ENCODE data around the gene SLC12A9.

GRCh38 chr7:100900978-100901377, 48.5 kb downstream of the SLC12A9 start:
- TF ChIP-seq ZNF384 (IDR thresholded peaks at IDR 0.05) = no peak
- TF ChIP-seq L3MBTL2 (conservative IDR thresholded peaks at IDR 0.05) = no peak
- no peak for TF ChIP-seq SP1 (IDR thresholded peaks at IDR 0.05)
- no peak for TF ChIP-seq NFRKB (IDR thresholded peaks at IDR 0.05)
- TF ChIP-seq FOXM1 (IDR thresholded peaks at IDR 0.05; ENCODE audit: borderline replicate concordance) = no peak
- TF ChIP-seq ARNT (IDR thresholded peaks at IDR 0.05) = no peak
- TF ChIP-seq FOXA1 (IDR thresholded peaks at IDR 0.05) = no peak
